Ovary (tissue), 9 donors: ENCODE measurements around the gene UBLCP1. TPM values are rescaled to one million over a fixed set of nuclear protein-coding genes. Genes with fewer than 3 reads are reported as not detected.

Source experiments
- DNase-seq, 5 donors: peaks; one replicate each; pipeline ENCODE4 v3.0.0-alpha.2; 2019 to 2020
- H3K27ac ChIP-seq, 2 donors: fragments of 200-600 bp; one replicate each; pipeline versions ENCODE4 v1.5.1 to v1.8.0; 2019 to 2022
- H3K27me3 ChIP-seq: fragments of 200-600 bp; one replicate; pipeline ENCODE4 v1.8.0; 2022
- H3K36me3 ChIP-seq: fragments of 200-600 bp; sonication (generic); one replicate; pipeline ENCODE4 v1.5.1; 2019
- H3K4me1 ChIP-seq: one replicate; pipeline ENCODE4 v1.8.1; 2013; ENCODE audit warnings: mild to moderate bottlenecking, moderate library complexity; ENCODE audit not compliant: insufficient read depth
- H3K4me3 ChIP-seq: fragments of 200-600 bp; sonication (generic); one replicate; pipeline ENCODE4 v1.5.1; 2017
- H3K9me3 ChIP-seq, 2 donors: fragments of 200-600 bp in 1 of 2; sonication (generic) in 1 of 2; one replicate each; pipeline versions ENCODE4 v1.5.1 to v1.8.1; 2013 to 2019; ENCODE audit warnings: mild to moderate bottlenecking in 1 of 2, moderate library complexity in 1 of 2
- EP300 ChIP-seq: sonication (generic); formaldehyde crosslinking; IDR thresholded peaks from one replicate; pipeline ENCODE4 v1.6.1; 2017; ENCODE audit warnings: antibody characterized with exemption
- POLR2A ChIP-seq: fragments of 450-650 bp; IDR thresholded peaks from one replicate; pipeline ENCODE4 v1.6.1; 2017; ENCODE audit warnings: antibody characterized with exemption, mild to moderate bottlenecking, moderate library complexity
- WGBS, 3 donors: extraction: QIAGEN DNeasy Blood & Tissue Kit in 1 of 3; methylation state at CpG; one replicate each; pipeline versions ENCODE4 v1.1.5 to v1.1.7; 2013 to 2017; 5-methylcytosine and 5-hydroxymethylcytosine counted together
- intact Hi-C, 4 donors: fragments of 100-400 bp; cut with DNase I; formaldehyde crosslinking; loops; one replicate each; pipeline versions ENCODE4 v1.11.0 to v1.15.1; 2022 to 2023
- polyA plus RNA-seq, 2 donors: library from polyadenylated mRNA; stranded (reverse); fragments of 200-250 nt in 1 of 2; fragments of 350-450 nt in 1 of 2; fragmentation: Illumina TruSeq in 1 of 2; extraction: RNeasy Lipid Tissue Mini Kit (QIAGEN cat#74804) in 1 of 2; gene quantifications; one replicate each; pipeline ENCODE4 v1.2.3, GENCODE V29; 2013 to 2014
- total RNA-seq, 7 donors: library from RNA; depleted of rRNA in 2 of 7; stranded (reverse); fragments of >200 nt in 2 of 7; fragmentation: NEBNext Ultra II Directional in 3 of 7; extraction: Animal tissue kit (Norgen Biotek cat#: 25700) in 3 of 7; gene quantifications; one replicate each; pipeline versions ENCODE4 v1.1.0 to v1.2.4, GENCODE V29; 2016 to 2023
- TF ChIP-seq, protein P1 (sequence below), 3 donors: fragments of 450-650 bp in 2 of 3; fragments of 200-600 bp in 1 of 3; IDR thresholded peaks; one replicate each; pipeline versions ENCODE4 v1.5.1 to v1.8.0; 2016 to 2022; ENCODE audit warnings: antibody characterized with exemption in 3 of 3, mild to moderate bottlenecking in 1 of 3
- donor health status: DM: no; HTN: no; CAD: no; lungs with moderate emphysema.
- donor health status: DM: no; HTN: no; CAD: no.
- donor health status: Bipolar disorder and iron deficiency.
- donor health status: DM: yes; HTN: yes; CAD: no.
- donor health status: DM: no; HTN: no; CAD: no.
- donor health status: DM: yes; HTN: yes; CAD: no.

The UBLCP1 gene
- total and polyA plus RNA-seq, 9 donors, result 15.0 to 32.3 (median 19.0) TPM

DNA sequence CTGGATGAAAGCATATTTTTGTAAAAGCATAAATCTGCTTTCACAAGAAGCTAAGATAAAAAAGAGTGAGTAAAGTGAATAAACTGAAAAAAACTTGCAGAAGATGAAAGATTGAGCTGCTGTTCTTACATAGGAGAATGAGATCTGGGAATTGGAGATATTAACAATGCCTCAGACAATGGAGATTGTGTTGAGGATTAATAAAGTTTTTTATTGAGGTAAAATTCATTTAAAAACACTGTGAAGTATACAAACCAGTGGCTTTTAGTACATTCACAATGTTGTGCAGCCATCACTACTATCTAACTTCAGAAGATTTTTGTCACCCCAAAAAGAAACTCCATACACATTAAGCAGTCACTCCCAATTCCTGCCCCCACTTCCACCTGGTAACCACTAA, 19.7 kb upstream of the UBLCP1 start:
- intact Hi-C loops, result no loop called here
- Histone ChIP-seq H3K4me1 (no peaks in the 10 kb centered on the region), H3K27me3 (no peaks in the 10 kb centered on the region), H3K27ac (no peak overlapping the region), H3K9me3 (no peaks in the 10 kb centered on the region), H3K36me3 (no peaks in the 10 kb centered on the region), H3K4me3 (no peak overlapping the region)
- no peak for DNase-seq
- TF ChIP-seq, protein P1, sequence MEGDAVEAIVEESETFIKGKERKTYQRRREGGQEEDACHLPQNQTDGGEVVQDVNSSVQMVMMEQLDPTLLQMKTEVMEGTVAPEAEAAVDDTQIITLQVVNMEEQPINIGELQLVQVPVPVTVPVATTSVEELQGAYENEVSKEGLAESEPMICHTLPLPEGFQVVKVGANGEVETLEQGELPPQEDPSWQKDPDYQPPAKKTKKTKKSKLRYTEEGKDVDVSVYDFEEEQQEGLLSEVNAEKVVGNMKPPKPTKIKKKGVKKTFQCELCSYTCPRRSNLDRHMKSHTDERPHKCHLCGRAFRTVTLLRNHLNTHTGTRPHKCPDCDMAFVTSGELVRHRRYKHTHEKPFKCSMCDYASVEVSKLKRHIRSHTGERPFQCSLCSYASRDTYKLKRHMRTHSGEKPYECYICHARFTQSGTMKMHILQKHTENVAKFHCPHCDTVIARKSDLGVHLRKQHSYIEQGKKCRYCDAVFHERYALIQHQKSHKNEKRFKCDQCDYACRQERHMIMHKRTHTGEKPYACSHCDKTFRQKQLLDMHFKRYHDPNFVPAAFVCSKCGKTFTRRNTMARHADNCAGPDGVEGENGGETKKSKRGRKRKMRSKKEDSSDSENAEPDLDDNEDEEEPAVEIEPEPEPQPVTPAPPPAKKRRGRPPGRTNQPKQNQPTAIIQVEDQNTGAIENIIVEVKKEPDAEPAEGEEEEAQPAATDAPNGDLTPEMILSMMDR (IDR thresholded peaks at IDR 0.05), result no peak
- TF ChIP-seq EP300 (no peak), POLR2A (no peak)

DNA sequence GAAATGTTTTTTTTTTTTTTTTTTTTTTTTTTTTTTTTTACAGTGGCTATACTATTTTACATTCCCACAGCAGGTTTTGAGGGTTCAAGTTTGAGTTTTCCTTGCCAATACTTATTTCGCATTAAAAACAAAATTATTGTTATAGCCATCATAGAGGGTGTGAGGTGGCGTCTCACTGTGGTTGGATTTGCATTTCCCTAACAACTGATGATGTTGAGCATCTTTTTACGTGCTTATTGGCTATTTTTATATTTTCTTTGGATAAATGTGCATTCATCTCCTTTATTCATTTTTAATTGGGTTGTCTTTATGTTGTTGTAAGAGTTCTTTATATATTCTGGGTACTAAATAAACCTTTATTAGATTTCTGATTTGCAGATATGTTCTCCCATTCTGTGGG, 18.9 kb upstream of the UBLCP1 start:
- Histone ChIP-seq H3K27ac (no peak overlapping the region), H3K4me3 (no peak overlapping the region), H3K9me3 (no peaks in the 10 kb centered on the region), H3K36me3 (no peaks in the 10 kb centered on the region), H3K27me3 (no peaks in the 10 kb centered on the region), H3K4me1 (no peaks in the 10 kb centered on the region)
- no peak for TF ChIP-seq EP300
- TF ChIP-seq, protein P1 (IDR thresholded peaks at IDR 0.05), result no peak
- no peak for TF ChIP-seq POLR2A
- DNase-seq, result no peak
- WGBS, 3 donors, result 34 to 60% (median 52%) methylated on average over 3 of the region's 3 CpGs
- intact Hi-C loops, result no loop called here

DNA sequence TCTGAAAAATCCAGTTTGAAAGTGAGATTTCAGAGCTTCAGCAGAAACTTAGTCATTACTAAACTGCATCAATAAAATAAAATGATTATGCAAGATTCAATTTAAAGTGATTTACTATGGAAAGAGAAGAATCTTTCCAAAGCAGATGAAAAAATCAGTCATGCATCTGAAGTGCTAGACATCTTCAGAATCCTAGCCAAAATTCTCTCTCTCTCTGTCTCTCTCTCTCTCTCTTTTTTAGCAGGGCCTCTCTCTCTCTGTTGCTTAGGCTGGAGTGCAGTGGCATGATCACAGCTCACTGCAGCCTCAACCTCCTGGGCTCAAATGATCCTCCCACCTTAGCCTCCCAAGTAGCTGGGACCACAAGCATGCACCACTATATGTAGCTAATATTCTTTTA, 18.2 kb upstream of the UBLCP1 start:
- Histone ChIP-seq H3K9me3 (no peaks in the 10 kb centered on the region), H3K4me3 (no peak overlapping the region), H3K36me3 (no peaks in the 10 kb centered on the region), H3K27me3 (no peaks in the 10 kb centered on the region), H3K27ac (no peak overlapping the region), H3K4me1 (no peaks in the 10 kb centered on the region)
- intact Hi-C loops, result no loop called here
- no peak for DNase-seq
- no peak for TF ChIP-seq EP300
- no peak for TF ChIP-seq POLR2A
- TF ChIP-seq, protein P1 (IDR thresholded peaks at IDR 0.05), result no peak

DNA sequence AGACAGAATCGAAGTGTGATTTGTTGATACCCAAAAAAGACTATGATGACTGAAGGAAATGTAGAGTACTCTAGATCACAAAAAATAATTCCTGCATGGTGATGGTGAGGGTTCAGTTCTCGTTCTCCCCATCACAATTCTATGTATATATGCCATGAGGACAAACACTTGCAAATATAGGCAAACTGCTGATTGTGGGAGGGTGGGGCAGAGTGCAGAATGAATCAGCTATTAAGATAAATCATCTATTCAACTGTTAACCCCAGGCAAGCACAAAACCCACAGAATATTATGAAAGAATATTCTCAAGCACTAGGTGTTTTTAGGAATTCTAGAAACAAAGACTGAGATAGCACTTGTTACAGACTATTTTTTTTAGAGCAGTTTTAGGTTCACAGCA, 13.9 kb upstream of the UBLCP1 start:
- Histone ChIP-seq H3K27ac (no peak overlapping the region), H3K4me3 (no peak overlapping the region), H3K27me3 (no peaks in the 10 kb centered on the region), H3K36me3 (no peaks in the 10 kb centered on the region), H3K9me3 (no peaks in the 10 kb centered on the region), H3K4me1 (no peaks in the 10 kb centered on the region)
- TF ChIP-seq, protein P1 (IDR thresholded peaks at IDR 0.05), result no peak
- TF ChIP-seq EP300 (no peak), POLR2A (no peak)
- DNase-seq, result no peak
- intact Hi-C loops, result no loop called here
- WGBS, 3 donors, result 69 to 77% (median 70%) methylated on average over 2 of the region's 2 CpGs

DNA sequence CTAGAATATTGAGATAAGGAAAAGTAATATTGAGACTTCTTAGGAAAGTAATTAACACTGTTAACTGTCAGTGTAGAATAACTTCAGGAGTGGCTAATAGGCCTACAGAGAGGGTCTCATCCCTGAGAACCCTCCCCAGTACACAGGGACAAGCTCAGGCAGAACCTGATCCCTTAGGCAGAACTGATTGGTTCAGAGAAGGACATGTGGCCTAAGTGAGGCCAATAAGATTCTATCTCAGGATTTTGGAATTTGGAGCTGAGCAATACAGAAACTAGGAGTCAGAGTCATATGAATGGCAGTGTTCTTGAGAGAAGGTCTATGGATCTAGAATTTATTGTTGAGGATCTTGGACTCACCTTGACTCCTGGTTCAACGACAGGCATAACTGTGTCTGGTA, 10.9 kb upstream of the UBLCP1 start:
- Histone ChIP-seq H3K4me3 (no peak overlapping the region), H3K9me3 (no peaks in the 10 kb centered on the region), H3K27ac (no peak overlapping the region), H3K36me3 (no peaks in the 10 kb centered on the region), H3K4me1 (no peaks in the 10 kb centered on the region), H3K27me3 (no peaks in the 10 kb centered on the region)
- intact Hi-C loops, result loop anchor here in 1 of 4 donors (10.0 kb wide), 1 partner anchor 97 kb away; no protein-coding TSS in a partner anchor
- TF ChIP-seq POLR2A (no peak), EP300 (no peak)
- TF ChIP-seq, protein P1 (IDR thresholded peaks at IDR 0.05), result no peak
- DNase-seq, result no peak
- WGBS, 3 donors, result 0 to 86% (median 38%) methylated on average over 1 of the region's 1 CpG
